Measurements from ENCODE around the gene GRM7.

Gene GRM7

DNA sequence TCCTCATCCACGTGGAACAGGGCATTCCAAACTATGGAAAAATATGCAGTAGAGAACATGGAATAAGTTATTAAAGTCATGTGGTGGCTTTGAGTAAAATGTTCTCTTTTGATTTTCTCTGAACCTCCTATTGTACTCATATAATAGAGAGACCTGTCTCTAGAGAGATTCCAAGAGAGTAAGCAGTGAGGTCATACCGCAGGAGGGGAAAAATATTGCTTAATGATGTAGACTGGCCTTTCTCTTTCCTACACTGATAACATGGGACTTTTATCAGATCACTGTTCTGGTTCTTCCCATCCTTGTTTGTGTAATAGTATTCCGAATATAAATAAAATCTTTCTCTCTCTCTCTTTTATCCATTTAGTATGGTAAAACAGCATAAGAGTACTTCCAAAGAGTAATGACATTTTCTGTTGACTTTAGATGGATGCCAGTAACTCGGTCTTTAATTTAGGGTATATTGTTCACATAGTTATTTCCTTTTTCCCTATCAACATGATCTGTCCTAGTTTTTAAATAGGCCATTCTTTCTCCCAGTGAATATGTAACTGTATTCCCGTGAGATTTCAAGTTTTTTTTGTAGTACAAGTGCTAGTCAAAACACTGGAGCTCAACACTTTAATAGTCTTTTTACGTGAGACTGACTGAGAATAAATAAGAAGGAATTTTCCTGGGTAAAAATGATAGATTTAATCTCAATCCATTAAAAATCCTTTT is 826.7 kb downstream of the GRM7 start:
- CTCF ChIA-PET: no interaction called here
- H3K27ac ChIP-seq: no peak overlapping the region
- POLR2A ChIA-PET (ENCODE audit: low non-redundant PET): no interaction called here
- no peak for DNase-seq (ENCODE audit: low spot score)
- TF ChIP-seq CTCF (conservative IDR thresholded peaks at IDR 0.05; ENCODE audit: low read depth): no peak

- TF ChIP-seq CTCF (conservative IDR thresholded peaks at IDR 0.05; ENCODE audit: low read depth): no peak
- DNase-seq (ENCODE audit: low spot score): no peak
- H3K27ac ChIP-seq: no peak overlapping the region
- ChIA-PET CTCF (no interaction called here), POLR2A (ENCODE audit: low non-redundant PET) (interaction anchor here (0.6 kb wide), 1 partner anchor 26 kb away, joined by 3 read pairs; no protein-coding TSS in a partner anchor)
Observed at GRCh38 chr3:7692866-7693265, 832.0 kb downstream of the GRM7 start.

DNA sequence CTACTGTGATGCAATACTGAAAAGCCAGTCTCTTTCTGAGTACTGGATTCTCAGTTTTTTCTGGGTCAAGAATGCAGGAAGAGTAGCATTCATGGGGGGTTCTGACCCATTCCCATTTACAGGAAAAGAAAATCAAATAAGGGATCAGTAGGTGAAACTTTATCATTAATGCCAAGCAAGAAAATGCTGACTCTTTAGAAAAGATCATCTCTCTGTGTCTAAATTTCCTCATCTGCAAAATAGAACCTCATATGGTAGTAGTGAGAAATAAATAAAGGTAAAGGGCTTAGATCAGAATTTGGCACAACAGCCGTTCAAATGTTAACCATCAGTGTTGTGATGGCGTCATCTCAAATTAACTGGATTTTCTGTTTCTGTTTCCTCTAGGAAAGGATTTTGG is 833.1 kb downstream of the GRM7 start:
- DNase-seq (ENCODE audit: low spot score): no peak
- TF ChIP-seq CTCF (conservative IDR thresholded peaks at IDR 0.05; ENCODE audit: low read depth): no peak
- H3K27ac ChIP-seq: no peak overlapping the region
- ChIA-PET CTCF (no interaction called here), POLR2A (ENCODE audit: low non-redundant PET) (no interaction called here)

DNA sequence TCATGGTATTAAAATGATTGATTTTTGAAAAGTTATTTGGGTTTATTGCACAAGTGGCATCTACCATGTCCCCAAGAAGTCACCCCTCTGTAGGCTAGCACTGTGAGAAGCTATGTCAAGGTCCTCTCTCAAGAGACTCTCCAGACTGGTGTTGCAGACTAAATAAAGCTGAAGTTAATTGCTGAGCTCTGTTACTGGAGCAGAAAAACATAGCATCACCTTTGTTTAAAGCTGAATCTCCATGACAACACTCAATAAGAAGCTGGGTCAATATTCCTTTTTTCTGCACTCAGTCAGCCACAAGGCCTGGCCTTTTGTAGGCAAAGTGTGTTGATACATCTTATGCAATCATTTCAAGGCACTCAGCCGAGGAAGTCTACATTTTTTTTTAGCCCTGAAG is 834.1 kb downstream of the GRM7 start:
- no peak overlapping the region for H3K27ac ChIP-seq
- ChIA-PET POLR2A (ENCODE audit: low non-redundant PET) (no interaction called here), CTCF (no interaction called here)
- DNase-seq (ENCODE audit: low spot score): no peak
- TF ChIP-seq CTCF (conservative IDR thresholded peaks at IDR 0.05; ENCODE audit: low read depth): no peak

GRCh38 chr3:7696320-7696719 is 835.4 kb downstream of the GRM7 start:
- no peak overlapping the region for H3K27ac ChIP-seq
- DNase-seq (ENCODE audit: low spot score): no peak
- TF ChIP-seq CTCF (conservative IDR thresholded peaks at IDR 0.05; ENCODE audit: low read depth): no peak
- ChIA-PET POLR2A (ENCODE audit: low non-redundant PET) (no interaction called here), CTCF (no interaction called here)

DNA sequence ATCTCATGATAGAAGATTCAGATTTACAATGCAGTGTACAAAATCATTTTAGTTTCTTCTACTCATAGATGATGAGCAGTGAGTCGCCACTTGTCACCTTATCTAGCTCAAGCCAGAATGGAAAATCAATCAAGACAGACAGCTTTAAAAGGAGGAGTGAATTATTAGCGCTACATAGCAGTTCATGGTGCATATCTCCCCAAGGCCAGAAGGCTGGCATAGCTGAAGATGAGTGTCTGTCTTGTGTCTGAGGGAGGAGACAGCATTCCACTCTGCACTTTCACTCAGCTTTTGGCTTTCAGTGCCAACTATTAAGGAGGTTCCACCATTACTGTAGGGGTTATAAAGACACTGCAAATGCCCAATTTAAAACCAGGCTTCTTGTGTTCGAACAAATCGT is 836.6 kb downstream of the GRM7 start:
- no peak overlapping the region for H3K27ac ChIP-seq
- CTCF ChIA-PET: no interaction called here
- no peak for DNase-seq (ENCODE audit: low spot score)
- POLR2A ChIA-PET (ENCODE audit: low non-redundant PET): no interaction called here
- no peak for TF ChIP-seq CTCF (conservative IDR thresholded peaks at IDR 0.05; ENCODE audit: low read depth)

All from RWPE1 (cell line).